ENCODE measurements around the gene AKR1B1. TPM values are rescaled to one million over a fixed set of nuclear protein-coding genes. Genes with fewer than 3 reads are reported as not detected.

The AKR1B1 gene
- total RNA-seq, 1 donor from 2014 or later, result 88.9 TPM

DNA sequence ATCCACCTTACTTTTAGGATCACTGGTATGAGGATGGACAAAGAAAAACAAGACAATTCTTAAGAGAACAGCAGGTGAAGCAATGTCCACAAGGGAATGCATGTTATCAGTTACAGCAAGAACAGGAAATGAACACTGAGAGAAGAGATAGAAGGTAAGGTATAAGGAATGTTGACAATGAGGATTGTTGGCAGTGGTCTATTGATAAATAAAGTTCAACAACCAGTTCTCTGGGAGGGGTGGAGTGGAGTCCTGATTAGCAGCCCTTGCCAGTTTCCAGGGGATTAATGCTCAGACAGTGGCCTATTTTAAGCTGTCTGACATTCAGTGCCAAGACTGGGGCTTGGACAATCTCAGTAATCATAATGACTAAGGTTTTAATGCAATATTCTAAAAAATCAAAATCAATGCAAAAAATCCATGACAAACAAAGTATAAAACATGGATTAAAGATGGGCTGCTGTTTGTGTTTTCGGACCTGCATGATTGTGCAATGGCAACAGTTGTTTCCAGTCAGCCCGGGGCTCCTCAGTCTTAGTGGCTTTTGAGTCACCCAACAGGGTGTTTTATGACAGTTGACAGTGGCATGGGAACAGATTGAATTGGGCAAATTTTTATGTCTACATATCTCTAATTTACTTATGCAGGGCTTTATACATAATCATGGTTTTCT, 13.8 kb upstream of the AKR1B1 start:
- H3K36me3 Mint-ChIP-seq (ENCODE audit: low read depth), result no peaks in the 10 kb centered on the region
- POLR2A ChIA-PET, result no interaction called here
- H3K9me3 Mint-ChIP-seq, result no peaks in the 10 kb centered on the region
- ATAC-seq (ENCODE audit: low read depth) (no peak), DNase-seq (no peak)
- no peak overlapping the region for H3K27ac Mint-ChIP-seq
- H3K27me3 Mint-ChIP-seq, result peaks cover 8% of the 10 kb centered on the region
- CTCF ChIA-PET, result no interaction called here
- no peak overlapping the region for H3K4me3 Mint-ChIP-seq
- H3K4me1 Mint-ChIP-seq, result no peaks in the 10 kb centered on the region
- intact Hi-C loops (cut with micrococcal nuclease), result no loop called here
- TF ChIP-seq, protein P1, sequence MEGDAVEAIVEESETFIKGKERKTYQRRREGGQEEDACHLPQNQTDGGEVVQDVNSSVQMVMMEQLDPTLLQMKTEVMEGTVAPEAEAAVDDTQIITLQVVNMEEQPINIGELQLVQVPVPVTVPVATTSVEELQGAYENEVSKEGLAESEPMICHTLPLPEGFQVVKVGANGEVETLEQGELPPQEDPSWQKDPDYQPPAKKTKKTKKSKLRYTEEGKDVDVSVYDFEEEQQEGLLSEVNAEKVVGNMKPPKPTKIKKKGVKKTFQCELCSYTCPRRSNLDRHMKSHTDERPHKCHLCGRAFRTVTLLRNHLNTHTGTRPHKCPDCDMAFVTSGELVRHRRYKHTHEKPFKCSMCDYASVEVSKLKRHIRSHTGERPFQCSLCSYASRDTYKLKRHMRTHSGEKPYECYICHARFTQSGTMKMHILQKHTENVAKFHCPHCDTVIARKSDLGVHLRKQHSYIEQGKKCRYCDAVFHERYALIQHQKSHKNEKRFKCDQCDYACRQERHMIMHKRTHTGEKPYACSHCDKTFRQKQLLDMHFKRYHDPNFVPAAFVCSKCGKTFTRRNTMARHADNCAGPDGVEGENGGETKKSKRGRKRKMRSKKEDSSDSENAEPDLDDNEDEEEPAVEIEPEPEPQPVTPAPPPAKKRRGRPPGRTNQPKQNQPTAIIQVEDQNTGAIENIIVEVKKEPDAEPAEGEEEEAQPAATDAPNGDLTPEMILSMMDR (IDR thresholded peaks at IDR 0.05), result no peak

DNA sequence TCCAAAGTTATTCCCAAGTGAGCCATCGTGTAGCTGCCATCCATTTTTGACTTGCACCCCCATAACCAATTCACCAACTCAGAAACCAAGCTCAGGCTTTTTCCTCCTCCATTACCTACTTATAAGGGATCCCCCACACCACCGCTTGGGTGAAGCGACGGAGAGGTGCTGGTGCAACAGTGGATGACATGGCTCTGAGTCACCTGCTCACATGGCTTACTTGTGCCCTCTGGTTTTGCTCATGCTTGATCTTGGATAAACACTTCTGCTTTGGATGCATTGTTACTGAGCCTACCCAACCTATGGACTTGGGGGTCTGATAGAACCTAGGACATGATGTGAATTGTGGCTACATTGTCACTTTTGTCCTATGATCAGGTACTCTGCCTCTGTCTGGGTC, 12.0 kb upstream of the AKR1B1 start:
- H3K27ac Mint-ChIP-seq, result no peak overlapping the region
- no peaks in the 10 kb centered on the region for H3K36me3 Mint-ChIP-seq (ENCODE audit: low read depth)
- ATAC-seq (ENCODE audit: low read depth) (no peak), DNase-seq (no peak)
- H3K4me3 Mint-ChIP-seq, result no peak overlapping the region
- ChIA-PET CTCF (interaction anchor here (1.6 kb wide), 1 partner anchor 10 kb away, joined by 4 read pairs; no protein-coding TSS in a partner anchor), POLR2A (no interaction called here)
- intact Hi-C loops (cut with micrococcal nuclease), result no loop called here
- H3K9me3 Mint-ChIP-seq, result no peaks in the 10 kb centered on the region
- no peaks in the 10 kb centered on the region for H3K4me1 Mint-ChIP-seq
- H3K27me3 Mint-ChIP-seq, result peaks cover 7% of the 10 kb centered on the region
- TF ChIP-seq, protein P1 (IDR thresholded peaks at IDR 0.05), result no peak

GRCh38 chr7:134469622-134470021, 10.7 kb upstream of the AKR1B1 start:
- Mint-ChIP-seq H3K27ac (no peak overlapping the region), H3K4me3 (no peak overlapping the region), H3K36me3 (ENCODE audit: low read depth) (no peaks in the 10 kb centered on the region), H3K9me3 (peaks cover 6% of the 10 kb centered on the region), H3K27me3 (peaks cover 4% of the 10 kb centered on the region), H3K4me1 (no peaks in the 10 kb centered on the region)
- ChIA-PET CTCF (interaction anchor here (1.6 kb wide), 1 partner anchor 11 kb away, joined by 4 read pairs; no protein-coding TSS in a partner anchor), POLR2A (no interaction called here)
- ATAC-seq (ENCODE audit: low read depth), result no peak
- TF ChIP-seq, protein P1 (IDR thresholded peaks at IDR 0.05), result no peak
- intact Hi-C loops (cut with micrococcal nuclease), result no loop called here
- no peak for DNase-seq

- no peak overlapping the region for H3K27ac Mint-ChIP-seq
- intact Hi-C loops (cut with micrococcal nuclease), result no loop called here
- peaks cover 11% of the 10 kb centered on the region for H3K9me3 Mint-ChIP-seq
- CTCF ChIA-PET, result no interaction called here
- H3K27me3 Mint-ChIP-seq, result peaks cover 4% of the 10 kb centered on the region
- H3K4me3 Mint-ChIP-seq, result no peak overlapping the region
- no peaks in the 10 kb centered on the region for H3K36me3 Mint-ChIP-seq (ENCODE audit: low read depth)
- ATAC-seq (ENCODE audit: low read depth) (no peak), DNase-seq (no peak)
- H3K4me1 Mint-ChIP-seq, result no peaks in the 10 kb centered on the region
- TF ChIP-seq, protein P1 (IDR thresholded peaks at IDR 0.05), result no peak
- POLR2A ChIA-PET, result no interaction called here
These were observed 9.6 kb upstream of the AKR1B1 start for GRCh38 chr7:134468475-134468874.

DNA sequence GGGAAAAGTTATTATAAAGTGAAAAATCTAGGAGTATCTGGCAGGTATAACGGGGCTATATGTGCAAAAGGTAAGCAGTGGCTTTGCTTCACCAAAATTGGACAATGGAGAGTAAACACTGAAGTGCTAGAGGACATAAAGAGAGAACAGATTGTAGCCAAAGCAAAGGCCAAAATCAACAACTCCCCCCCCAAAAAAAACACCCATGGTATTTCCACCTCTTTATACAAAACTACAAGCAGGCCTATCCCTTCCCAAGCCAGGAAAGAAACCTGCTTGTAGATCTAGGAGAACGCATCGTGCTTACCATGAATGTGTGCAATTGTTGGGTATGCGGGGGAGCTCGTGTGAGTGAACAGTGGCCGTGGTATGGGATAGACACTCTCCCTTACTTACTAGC, 9.2 kb upstream of the AKR1B1 start:
- Mint-ChIP-seq H3K4me1 (no peaks in the 10 kb centered on the region), H3K4me3 (no peak overlapping the region), H3K9me3 (peaks cover 11% of the 10 kb centered on the region), H3K36me3 (ENCODE audit: low read depth) (no peaks in the 10 kb centered on the region), H3K27ac (no peak overlapping the region), H3K27me3 (peaks cover 4% of the 10 kb centered on the region)
- intact Hi-C loops (cut with micrococcal nuclease), result no loop called here
- POLR2A ChIA-PET, result no interaction called here
- ATAC-seq (ENCODE audit: low read depth), result no peak
- CTCF ChIA-PET, result no interaction called here
- no peak for DNase-seq
- TF ChIP-seq, protein P1 (IDR thresholded peaks at IDR 0.05), result no peak

Measured in activated B cell treated with CpG ODN at 0.5 μM for 24 hours (primary cell).